ENCODE results near the gene EPHX1.

EPHX1 gene

DNA sequence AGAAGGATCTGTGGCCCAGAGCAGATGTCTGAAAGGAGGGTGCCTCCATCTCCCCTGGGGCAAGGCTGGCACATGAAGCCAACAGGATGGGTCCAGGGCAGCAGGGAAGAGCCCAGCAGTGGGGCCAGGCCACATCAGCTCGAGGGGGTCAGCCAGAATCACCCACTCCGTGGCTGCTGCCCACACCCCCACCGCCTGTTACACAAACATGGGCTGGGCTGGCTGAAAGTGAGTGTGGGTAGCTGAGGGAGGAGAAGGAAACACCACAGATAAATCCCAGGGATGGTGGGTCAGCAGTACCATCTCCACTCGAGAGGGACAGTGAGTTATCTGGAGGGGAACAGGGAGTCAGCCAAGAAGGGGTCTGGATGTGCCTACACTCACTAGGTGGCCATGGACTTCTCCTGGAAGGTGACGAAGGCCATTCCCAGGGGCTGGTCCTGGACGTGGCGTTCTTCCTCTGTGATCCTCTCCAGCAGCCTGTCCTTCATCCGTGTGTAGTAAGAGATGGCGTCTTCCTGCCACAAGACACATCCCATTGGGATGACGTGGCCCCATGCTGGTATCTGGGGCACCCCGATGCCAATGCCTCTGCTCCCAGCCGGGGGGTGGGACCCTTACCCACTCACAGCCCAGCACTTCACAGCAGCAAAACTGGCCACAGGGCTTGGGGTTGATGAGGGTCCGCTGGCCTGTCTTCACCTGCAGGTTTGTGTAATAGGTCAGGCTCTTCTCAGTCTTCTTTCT lies 52.1 kb downstream of the EPHX1 start:
- DNase-seq (ENCODE audit: low read depth), result no peak

DNA sequence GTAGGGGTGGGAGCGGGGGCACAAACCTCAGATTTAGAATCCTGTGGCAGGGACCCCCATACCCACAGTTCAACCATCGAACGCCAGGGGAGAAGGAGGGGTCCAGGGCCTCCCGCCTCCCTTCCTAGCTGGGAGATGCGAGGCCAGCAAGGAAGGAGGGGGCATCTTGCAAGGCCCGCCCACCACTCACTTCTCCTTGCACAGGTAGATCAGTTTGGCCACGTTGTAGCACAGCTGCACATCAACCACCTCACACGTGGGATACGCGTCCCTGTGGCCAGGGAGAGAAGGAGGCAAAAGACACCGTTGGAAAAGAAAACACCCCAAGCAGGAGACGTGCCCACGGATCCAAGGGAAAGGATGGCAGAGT lies 52.6 kb downstream of the EPHX1 start:
- DNase-seq (ENCODE audit: low read depth), result no peak

- DNase-seq (ENCODE audit: low read depth), result no peak
Observed at GRCh38 chr1:225863167-225863566, 53.2 kb downstream of the EPHX1 start.

GRCh38 chr1:225865514-225865913 lies 55.6 kb downstream of the EPHX1 start:
- no peak for DNase-seq (ENCODE audit: low read depth)

GRCh38 chr1:225866061-225866837 lies 56.3 kb downstream of the EPHX1 start:
- DNase-seq (ENCODE audit: low read depth), result peak; percentile 74

DNA sequence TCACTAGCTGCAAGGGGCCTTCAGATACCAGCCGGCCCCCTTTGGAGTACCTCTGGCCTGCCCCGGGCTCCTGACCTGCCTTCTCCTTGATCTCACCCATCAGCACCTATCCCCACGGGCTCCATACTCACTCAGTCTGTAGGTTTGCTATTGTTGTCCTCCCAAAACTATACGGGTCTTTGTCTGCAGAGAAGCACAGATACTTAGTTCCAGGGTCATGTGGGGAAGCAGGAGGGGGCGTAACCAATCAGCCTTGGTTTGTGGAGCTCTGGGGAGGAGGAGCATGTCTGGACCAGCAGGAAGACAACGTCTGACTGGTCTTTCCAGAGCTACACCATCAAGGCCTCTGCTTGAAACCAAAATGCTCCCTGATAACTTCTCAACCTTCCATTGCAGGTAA lies 57.1 kb downstream of the EPHX1 start:
- no peak for DNase-seq (ENCODE audit: low read depth)

DNA sequence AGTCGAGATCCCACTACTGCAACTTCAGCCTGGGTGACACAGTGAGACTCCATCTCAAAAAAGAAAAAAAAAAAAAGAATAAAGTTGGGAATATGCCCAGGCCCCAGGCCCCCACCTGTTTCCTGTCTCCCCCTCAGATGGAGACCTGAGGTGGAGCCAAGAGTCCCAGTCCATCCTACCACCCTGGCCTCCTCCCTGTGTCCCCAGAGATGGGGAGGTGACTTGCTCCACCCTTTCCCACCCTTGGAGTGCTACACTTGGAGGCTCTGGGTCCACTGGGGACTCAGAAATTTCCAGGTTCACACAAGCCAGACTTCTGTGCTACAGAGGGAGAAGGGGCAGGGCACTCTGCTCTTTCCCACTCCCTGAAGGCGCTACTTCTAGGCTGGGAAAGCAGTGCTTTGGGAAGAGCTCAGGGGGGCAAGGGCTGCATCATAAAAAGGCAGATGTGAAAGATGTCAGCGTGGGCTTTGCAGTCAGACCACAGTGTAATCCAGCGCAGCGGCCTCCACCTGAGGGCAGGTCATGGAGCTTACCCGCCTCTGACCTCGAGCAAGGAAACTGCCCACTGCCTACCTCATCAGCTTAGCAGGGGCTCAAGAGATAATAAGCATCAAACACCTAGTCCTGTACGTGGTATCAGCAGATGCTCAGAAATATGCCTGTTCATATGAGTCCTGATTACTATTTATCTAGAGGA lies 58.9 kb downstream of the EPHX1 start:
- DNase-seq (ENCODE audit: low read depth), result no peak

DNA sequence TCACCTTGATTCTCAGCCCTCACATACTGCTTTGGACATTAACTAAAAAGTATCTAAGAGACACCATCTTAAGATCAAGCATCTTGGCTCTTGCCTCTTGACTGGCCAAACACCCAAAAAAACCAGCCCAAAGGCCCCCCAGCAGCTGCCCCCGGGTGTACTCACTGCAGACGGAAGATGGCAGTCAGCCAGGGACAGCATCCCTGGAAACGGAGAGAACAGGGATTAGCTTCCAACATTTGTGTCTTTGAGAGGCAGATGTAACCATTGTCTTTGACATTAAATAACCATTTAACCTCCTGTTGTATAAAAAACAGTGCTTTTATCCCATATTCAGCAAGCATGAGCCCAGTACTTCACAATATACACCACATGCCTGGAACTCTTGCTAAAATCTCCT lies 61.0 kb downstream of the EPHX1 start:
- no peak for DNase-seq (ENCODE audit: low read depth)

DNA sequence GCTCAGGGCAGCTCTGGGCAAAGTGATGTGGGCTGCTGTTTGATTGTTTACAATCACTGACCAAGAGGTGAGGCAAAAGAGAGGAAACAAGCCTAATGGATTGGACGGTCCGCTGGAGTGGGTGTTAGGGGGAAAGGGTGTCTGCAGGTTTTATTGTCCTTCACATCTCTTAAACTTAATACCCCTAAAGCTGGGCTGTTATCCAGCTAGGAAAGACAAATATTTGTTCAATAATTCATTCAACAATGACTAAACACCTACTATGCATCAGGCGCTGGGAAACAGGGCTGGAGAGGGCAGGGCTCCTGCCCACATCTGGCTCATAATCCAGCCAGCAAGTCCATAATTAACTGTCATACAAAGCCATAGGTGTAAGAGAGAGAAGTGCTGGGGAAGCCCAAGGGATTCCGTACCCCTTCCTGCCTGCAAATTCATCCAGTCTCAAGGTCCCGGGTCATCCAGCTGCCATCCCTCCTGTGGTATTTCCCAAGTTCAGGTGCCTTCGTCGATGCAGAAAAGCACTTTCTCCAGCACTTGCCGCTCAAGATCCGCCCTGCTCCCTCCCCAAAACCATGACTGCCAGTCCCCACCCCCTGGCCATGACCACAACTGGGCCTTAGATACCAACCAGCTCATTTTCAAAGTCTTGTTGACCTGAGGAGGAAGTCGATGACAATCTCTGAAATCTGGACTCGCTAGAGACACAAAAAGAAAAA lies 61.6 kb downstream of the EPHX1 start:
- DNase-seq (ENCODE audit: low read depth), result no peak

DNA sequence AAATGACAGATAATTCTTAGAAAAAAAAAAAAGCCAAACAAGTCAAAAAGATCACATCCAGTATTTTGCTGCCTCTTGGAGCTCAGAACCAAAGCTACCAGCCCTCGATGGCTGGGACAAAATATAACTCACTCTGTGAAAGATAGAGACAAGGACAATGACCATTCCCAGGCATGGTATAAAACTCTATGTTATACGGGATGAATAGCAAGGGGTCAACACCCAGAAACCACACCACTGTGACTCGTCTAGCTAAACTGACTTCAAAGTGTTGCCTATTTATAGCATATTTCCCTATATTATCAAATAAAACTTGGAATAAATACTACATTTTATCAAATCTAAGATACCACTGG lies 62.1 kb downstream of the EPHX1 start:
- DNase-seq (ENCODE audit: low read depth), result no peak

DNA sequence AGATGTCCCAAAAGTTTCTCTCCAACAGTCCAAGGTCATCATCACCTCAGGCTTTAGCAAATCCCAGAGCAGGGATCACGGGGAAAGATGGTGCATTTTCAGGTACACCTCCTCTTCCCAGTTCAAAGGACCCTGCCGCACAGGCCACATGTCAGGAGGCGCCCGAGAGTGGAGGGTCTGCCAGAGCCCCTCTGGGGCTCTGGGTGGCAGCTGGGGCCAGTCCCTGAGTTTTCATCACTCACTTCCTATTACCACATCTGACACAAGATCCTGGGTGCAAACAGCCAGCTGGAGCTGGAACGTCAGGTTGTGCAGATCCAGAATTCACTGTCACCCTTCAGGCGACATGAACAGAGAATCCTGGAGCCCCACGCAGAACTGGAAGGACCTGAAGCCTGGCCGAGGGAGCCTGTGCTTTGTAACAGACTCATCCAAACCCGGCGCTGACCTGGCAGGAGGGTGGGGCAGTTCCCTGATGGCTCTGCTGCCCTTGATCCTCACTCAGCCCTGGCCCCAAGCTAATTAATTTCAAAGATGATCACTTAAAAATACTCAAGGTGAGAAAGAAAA lies 63.4 kb downstream of the EPHX1 start:
- no peak for DNase-seq (ENCODE audit: low read depth)

- no peak for DNase-seq (ENCODE audit: low read depth)
Observed at GRCh38 chr1:225874431-225874830, 64.5 kb downstream of the EPHX1 start.

- no peak for DNase-seq (ENCODE audit: low read depth)
Observed at GRCh38 chr1:225875044-225875815, 65.3 kb downstream of the EPHX1 start.

GRCh38 chr1:225876900-225877510 lies 67.1 kb downstream of the EPHX1 start:
- DNase-seq (ENCODE audit: low read depth), result no peak

DNA sequence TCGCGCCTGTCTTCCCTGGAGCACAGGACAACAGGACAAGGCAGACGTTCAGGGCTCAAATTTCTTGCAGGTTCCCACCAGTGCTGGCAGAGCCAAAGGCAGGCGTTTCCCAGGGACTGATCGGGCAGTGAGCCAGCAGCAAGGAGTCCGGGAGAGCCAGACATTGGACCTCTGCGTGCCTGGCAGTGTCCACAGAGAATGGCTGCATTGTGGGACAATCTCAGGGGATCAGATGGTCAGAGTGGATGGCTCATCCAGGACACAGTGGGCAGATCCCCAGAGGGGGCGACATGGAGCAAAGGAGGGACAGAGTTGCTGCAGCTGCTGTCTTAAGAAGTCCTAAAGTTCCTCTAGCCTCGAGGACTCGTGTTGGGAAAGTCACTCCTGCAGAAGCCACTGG lies 67.7 kb downstream of the EPHX1 start:
- DNase-seq (ENCODE audit: low read depth), result no peak

DNA sequence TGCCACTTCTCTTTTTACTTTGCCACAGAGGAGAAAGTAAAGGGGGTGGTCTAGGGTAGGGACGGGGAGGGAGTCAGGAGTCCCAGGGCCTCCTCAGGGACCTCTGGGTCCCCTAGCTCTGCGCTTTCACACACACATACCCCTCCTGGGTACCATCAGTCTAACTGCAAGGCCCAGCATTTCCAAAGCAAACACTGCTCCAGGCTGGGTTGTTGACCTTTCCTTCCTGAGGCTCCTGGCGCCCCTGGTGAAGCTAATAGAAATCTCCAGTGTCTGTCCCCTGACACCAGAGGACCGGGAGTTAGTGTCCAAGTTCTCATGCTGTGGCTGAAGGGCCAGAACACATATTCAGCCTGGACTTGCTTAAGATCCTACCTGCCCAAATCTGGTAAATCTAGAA lies 68.4 kb downstream of the EPHX1 start:
- no peak for DNase-seq (ENCODE audit: low read depth)

DNA sequence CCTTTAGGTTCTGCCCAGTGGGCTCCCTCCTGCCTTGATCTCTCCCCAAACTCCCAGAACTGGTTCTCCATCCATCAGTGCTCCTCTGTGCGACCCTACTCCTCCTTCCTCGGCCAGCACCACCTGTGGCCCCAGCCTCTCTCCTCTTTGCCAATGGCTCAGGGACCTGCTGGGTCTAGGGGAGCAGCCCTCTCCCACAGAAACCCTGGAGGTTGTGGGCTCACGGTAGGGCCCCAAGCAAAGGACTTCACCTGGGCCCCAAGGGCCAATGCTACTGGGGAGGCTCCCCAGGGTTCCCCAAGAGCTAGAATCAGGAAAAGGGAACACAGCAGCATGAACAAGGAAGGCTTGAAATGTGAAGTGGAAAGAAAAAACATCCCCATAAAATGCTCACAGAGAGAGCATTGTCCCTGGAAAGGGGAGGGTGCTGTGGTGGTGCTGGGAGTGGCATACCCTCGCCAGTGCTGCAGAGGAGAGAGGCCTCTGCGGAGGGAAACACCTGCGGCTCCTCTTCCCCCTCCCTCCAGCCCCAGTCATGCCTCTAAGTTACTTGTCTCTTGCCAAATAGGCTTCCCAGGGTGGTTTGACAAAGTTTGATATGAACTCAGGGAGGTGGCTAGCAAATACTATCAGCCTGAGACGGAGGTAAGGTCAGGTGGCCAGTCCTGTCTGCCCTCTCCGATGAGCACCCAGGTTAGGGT lies 69.7 kb downstream of the EPHX1 start:
- DNase-seq (ENCODE audit: low read depth), result no peak

- DNase-seq (ENCODE audit: low read depth), result no peak
Observed at GRCh38 chr1:225880222-225880588, 70.3 kb downstream of the EPHX1 start.

GRCh38 chr1:225880636-225881035 lies 70.7 kb downstream of the EPHX1 start:
- no peak for DNase-seq (ENCODE audit: low read depth)
